HG03039 (cell line): Measurements from ENCODE around the gene DIPK2B.

Source experiments
- ATAC-seq: cut with Tn5 transposase; IDR thresholded peaks from one replicate; pipeline ENCODE4 v1.9.1; 2021; ENCODE audit warnings: mild to moderate bottlenecking, moderate library complexity; ENCODE audit not compliant: unreplicated experiment

Gene DIPK2B

GRCh38 chrX:45200741-45201234, at the start of gene DIPK2B:
Gene DIPK2B, minus strand, starts transcription at chrX:45200876. Its CDS starts 50 bp downstream, at chrX:45200826.
- no peak for ATAC-seq

GRCh38 chrX:45240301-45240700, 39.6 kb upstream of the DIPK2B start:
- ATAC-seq, result no peak

GRCh38 chrX:45238489-45238888, 37.8 kb upstream of the DIPK2B start:
- no peak for ATAC-seq

- ATAC-seq, result no peak
These were observed 32.9 kb upstream of the DIPK2B start for GRCh38 chrX:45233531-45233930.

- no peak for ATAC-seq
These were observed 31.5 kb upstream of the DIPK2B start for GRCh38 chrX:45232139-45232538.

GRCh38 chrX:45230410-45230809, 29.7 kb upstream of the DIPK2B start:
- ATAC-seq, result no peak

GRCh38 chrX:45229348-45229747, 28.7 kb upstream of the DIPK2B start:
- no peak for ATAC-seq

GRCh38 chrX:45228126-45228525, 27.4 kb upstream of the DIPK2B start:
- ATAC-seq, result no peak

GRCh38 chrX:45208121-45208856, 7.6 kb upstream of the DIPK2B start:
- no peak for ATAC-seq

- ATAC-seq, result no peak
These were observed 1.5 kb upstream of the DIPK2B start for GRCh38 chrX:45202171-45202570.

GRCh38 chrX:45198706-45199105, 2.0 kb downstream of the DIPK2B start:
- ATAC-seq, result no peak

- ATAC-seq, result no peak
These were observed 2.4 kb downstream of the DIPK2B start for GRCh38 chrX:45198301-45198700.

GRCh38 chrX:45196701-45197100, 4.0 kb downstream of the DIPK2B start:
- no peak for ATAC-seq

- ATAC-seq, result no peak
These were observed 8.8 kb downstream of the DIPK2B start for GRCh38 chrX:45191820-45192409.

GRCh38 chrX:45191383-45191782, 9.3 kb downstream of the DIPK2B start:
- ATAC-seq, result no peak

GRCh38 chrX:45187731-45188130, 12.9 kb downstream of the DIPK2B start:
- no peak for ATAC-seq

GRCh38 chrX:45186643-45187026, 14.0 kb downstream of the DIPK2B start:
- no peak for ATAC-seq

- no peak for ATAC-seq
These were observed 16.5 kb downstream of the DIPK2B start for GRCh38 chrX:45184211-45184610.

GRCh38 chrX:45172890-45173289, 27.8 kb downstream of the DIPK2B start:
- no peak for ATAC-seq

GRCh38 chrX:45166781-45167180, 33.9 kb downstream of the DIPK2B start:
- no peak for ATAC-seq

GRCh38 chrX:45165726-45166125, 35.0 kb downstream of the DIPK2B start:
- no peak for ATAC-seq

GRCh38 chrX:45164995-45165394, 35.7 kb downstream of the DIPK2B start:
- no peak for ATAC-seq
